ENCODE results near the gene VEGFD.
A peak's percentile ranks its signal among the peaks of the same experiment; 100 is the strongest.

The VEGFD gene

DNA sequence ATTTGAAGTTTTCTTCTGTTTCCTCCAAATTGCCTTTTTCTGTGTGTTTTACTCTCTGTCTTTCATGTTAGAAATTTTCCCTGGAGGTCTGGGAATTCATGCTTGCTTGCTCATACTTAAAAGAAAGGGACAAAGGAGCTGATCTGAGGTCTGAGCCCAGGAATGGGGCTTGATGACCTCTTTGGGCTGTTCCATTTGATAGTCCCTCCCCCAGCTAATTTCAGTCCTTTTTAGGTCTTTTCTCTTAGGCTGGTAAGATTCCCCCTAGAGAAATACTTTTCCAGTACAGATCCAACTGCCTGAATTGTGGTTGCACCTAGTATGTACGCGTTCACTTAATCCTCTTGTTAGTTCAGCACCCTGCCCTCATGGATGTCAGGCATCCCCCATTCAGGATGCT, 43.3 kb downstream of the VEGFD start:
- Histone ChIP-seq H3K4me1 (ENCODE audit: insufficient read depth, poor library complexity, severe bottlenecking) (no peaks in the 10 kb centered on the region), H3K27ac (ENCODE audit: poor library complexity, severe bottlenecking) (no peak overlapping the region), H3K27me3 (ENCODE audit: insufficient read depth, poor library complexity, severe bottlenecking) (no peaks in the 10 kb centered on the region), H3K36me3 (ENCODE audit: low read depth) (no peaks in the 10 kb centered on the region), H3K9me3 (ENCODE audit: severe bottlenecking) (no peaks in the 10 kb centered on the region), H3K4me3 (ENCODE audit: severe bottlenecking) (no peak overlapping the region)
- no peak for DNase-seq (ENCODE audit: low spot score)
- TF ChIP-seq, protein P1, sequence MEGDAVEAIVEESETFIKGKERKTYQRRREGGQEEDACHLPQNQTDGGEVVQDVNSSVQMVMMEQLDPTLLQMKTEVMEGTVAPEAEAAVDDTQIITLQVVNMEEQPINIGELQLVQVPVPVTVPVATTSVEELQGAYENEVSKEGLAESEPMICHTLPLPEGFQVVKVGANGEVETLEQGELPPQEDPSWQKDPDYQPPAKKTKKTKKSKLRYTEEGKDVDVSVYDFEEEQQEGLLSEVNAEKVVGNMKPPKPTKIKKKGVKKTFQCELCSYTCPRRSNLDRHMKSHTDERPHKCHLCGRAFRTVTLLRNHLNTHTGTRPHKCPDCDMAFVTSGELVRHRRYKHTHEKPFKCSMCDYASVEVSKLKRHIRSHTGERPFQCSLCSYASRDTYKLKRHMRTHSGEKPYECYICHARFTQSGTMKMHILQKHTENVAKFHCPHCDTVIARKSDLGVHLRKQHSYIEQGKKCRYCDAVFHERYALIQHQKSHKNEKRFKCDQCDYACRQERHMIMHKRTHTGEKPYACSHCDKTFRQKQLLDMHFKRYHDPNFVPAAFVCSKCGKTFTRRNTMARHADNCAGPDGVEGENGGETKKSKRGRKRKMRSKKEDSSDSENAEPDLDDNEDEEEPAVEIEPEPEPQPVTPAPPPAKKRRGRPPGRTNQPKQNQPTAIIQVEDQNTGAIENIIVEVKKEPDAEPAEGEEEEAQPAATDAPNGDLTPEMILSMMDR (IDR thresholded peaks at IDR 0.05; ENCODE audit: poor library complexity, severe bottlenecking) = no peak
- no peak for ATAC-seq (ENCODE audit: low read depth)

DNA sequence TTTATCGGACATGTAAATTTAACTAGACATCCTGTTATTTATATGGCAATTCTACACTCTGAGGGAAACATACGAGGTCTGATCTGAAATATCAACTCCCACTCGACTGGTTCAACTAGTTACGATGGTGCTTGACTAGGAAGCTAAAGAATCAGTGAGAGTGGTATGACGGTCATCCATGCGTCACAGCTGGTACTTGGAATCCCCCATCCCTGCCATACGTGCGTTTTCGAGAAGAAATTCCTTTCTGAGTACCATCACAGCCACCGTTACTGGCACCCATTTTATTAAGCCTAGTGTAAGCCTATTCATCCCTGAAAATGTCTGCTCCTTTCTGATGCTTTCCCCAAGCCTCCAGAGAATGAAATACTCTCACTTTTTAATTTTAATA, 48.2 kb downstream of the VEGFD start:
- H3K4me1 ChIP-seq (ENCODE audit: insufficient read depth, poor library complexity, severe bottlenecking) = no peaks in the 10 kb centered on the region
- ATAC-seq (ENCODE audit: low read depth) (no peak), DNase-seq (ENCODE audit: low spot score) (no peak)
- H3K36me3 ChIP-seq (ENCODE audit: low read depth) = peaks cover 14% of the 10 kb centered on the region
- TF ChIP-seq, protein P1 (IDR thresholded peaks at IDR 0.05; ENCODE audit: poor library complexity, severe bottlenecking) = no peak
- H3K9me3 ChIP-seq (ENCODE audit: severe bottlenecking) = no peaks in the 10 kb centered on the region
- H3K27me3 ChIP-seq (ENCODE audit: insufficient read depth, poor library complexity, severe bottlenecking) = no peaks in the 10 kb centered on the region
- no peak overlapping the region for H3K27ac ChIP-seq (ENCODE audit: poor library complexity, severe bottlenecking)
- H3K4me3 ChIP-seq (ENCODE audit: severe bottlenecking) = peak overlapping the region; percentile 94

DNA sequence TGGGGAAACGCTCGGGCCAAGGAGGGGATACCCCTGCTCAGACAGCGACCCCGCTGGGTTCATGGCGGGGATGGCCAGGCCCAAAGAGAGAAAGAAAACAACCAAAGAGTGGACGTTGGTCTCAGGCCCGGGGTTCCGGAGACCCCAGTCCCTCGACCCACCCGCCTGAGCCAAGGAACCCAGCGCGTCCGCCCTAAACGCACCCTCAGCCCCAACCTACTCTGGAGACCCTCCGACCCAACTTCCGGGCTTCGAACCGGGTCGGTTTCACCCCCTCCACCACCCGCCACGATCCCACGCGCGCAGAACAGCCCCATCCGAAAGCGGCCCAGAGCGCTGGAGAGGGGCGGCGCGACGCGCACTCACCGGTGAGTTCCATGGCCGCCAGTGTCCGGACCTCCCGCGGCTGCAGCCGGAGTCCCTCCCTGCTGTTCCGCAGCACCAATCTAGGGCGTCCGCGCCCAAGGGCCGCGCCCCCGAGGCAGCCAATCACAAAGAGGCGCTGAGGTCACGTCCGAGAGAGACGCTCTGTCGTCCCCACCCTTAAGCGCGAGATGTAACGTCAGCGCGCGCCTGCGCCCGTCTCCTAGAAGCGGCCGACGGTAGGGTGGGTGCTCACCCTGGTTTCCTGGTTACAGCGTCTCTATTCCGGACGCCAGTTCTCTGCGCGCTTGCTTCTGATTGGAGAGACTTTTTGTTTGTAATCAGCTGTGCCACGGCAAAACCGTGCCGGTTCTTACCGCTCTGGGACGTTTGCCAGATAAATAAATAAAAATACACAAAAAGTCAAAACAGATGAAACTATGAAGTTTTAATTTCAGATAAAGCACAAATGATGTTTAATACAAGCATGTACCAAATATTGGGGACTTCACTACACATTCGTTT, 48.8 kb downstream of the VEGFD start, which contains the start of gene PIGA:
PIGA (minus strand) TSS at position 389 of the 888 bp plus-strand sequence. CDS start 3,593 bp downstream, outside the sequence.
- ATAC-seq (ENCODE audit: low read depth) (peak; percentile 96), DNase-seq (ENCODE audit: low spot score) (peak; percentile 93)
- Histone ChIP-seq H3K4me3 (ENCODE audit: severe bottlenecking) (peak within 1 kb of the TSS; percentile 94), H3K36me3 (ENCODE audit: low read depth) (peaks cover 17% of the 10 kb centered on the region), H3K27ac (ENCODE audit: poor library complexity, severe bottlenecking) (peak within 1 kb of the TSS; percentile 65), H3K9me3 (ENCODE audit: severe bottlenecking) (no peaks in the 10 kb centered on the region), H3K4me1 (ENCODE audit: insufficient read depth, poor library complexity, severe bottlenecking) (no peaks in the 10 kb centered on the region), H3K27me3 (ENCODE audit: insufficient read depth, poor library complexity, severe bottlenecking) (no peaks in the 10 kb centered on the region)
- TF ChIP-seq, protein P1 (IDR thresholded peaks at IDR 0.05; ENCODE audit: poor library complexity, severe bottlenecking) = no peak

DNA sequence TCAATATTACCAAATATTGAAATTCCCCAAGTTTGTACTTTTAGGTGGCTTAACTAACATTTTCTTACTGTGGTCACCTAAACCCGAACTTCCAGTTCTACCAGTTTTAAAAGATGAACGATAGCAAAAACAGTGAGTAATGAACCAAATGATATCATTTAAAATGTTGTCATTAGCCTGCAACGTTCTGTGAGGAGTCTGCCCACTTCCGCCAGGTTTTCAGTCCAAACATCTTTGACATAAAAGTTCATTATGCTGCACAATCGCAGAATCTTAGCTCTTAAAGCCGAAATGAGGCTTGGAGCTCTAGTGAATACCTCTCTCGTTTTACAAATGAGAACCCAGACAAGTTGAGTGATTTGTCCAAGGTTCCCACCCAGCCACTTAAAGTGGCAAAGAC, 49.7 kb downstream of the VEGFD start:
- H3K27me3 ChIP-seq (ENCODE audit: insufficient read depth, poor library complexity, severe bottlenecking) = no peaks in the 10 kb centered on the region
- DNase-seq (ENCODE audit: low spot score) (no peak), ATAC-seq (ENCODE audit: low read depth) (no peak)

More for the DNA sequence above, 49.7 kb downstream of the VEGFD start:
- no peaks in the 10 kb centered on the region for H3K4me1 ChIP-seq (ENCODE audit: insufficient read depth, poor library complexity, severe bottlenecking)
- no peaks in the 10 kb centered on the region for H3K9me3 ChIP-seq (ENCODE audit: severe bottlenecking)
- TF ChIP-seq, protein P1 (IDR thresholded peaks at IDR 0.05; ENCODE audit: poor library complexity, severe bottlenecking) = no peak
- peaks cover 17% of the 10 kb centered on the region for H3K36me3 ChIP-seq (ENCODE audit: low read depth)
- H3K4me3 ChIP-seq (ENCODE audit: severe bottlenecking) = peak overlapping the region; percentile 94
- peak overlapping the region; percentile 65 for H3K27ac ChIP-seq (ENCODE audit: poor library complexity, severe bottlenecking)
